Measurements from ENCODE around the gene TEN1. TPM values are rescaled to one million over a fixed set of nuclear protein-coding genes. Genes with fewer than 3 reads are reported as not detected.

TEN1 gene
- total and polyA plus RNA-seq, 2 of the 13 experiments (the other 11 are each of a cell fraction or from before 2014, with no cell fraction given), result 18.0 to 21.3 TPM

GRCh38 chr17:76000016-76000754 lies 21.1 kb downstream of the TEN1 start (continued):
- TF ChIP-seq ZNF646 (CRISPR knock-in tag; IDR thresholded peaks at IDR 0.05) (no peak), SMYD3 (CRISPR knock-in tag; IDR thresholded peaks at IDR 0.05) (0 out of 2 replicates have a peak, but pooled peaks have one; percentile 43), DRAP1 (CRISPR knock-in tag; IDR thresholded peaks at IDR 0.05) (peak; percentile 10; the same call in 1 of the 2 replicates), ZSCAN25 (CRISPR knock-in tag; IDR thresholded peaks at IDR 0.05) (peak; percentile 24; the same call in 1 of the 2 replicates), PBX3 (CRISPR knock-in tag; IDR thresholded peaks at IDR 0.05; ENCODE audit: borderline replicate concordance) (no peak), FOSL2 (CRISPR knock-in tag; IDR thresholded peaks at IDR 0.05) (0 out of 2 replicates have a peak, but pooled peaks have one; percentile 18), FOXA1 (IDR thresholded peaks at IDR 0.05) (no peak), FOXA1 (CRISPR knock-in tag; IDR thresholded peaks at IDR 0.05) (peak; percentile 87), FOXK1 (CRISPR knock-in tag; IDR thresholded peaks at IDR 0.05; ENCODE audit: borderline replicate concordance, low read depth) (peak; percentile 44; the same call in 1 of the 2 replicates), ZC3H13 (CRISPR knock-in tag; IDR thresholded peaks at IDR 0.05) (0 out of 2 replicates have a peak, but pooled peaks have one; percentile 32), KLF12 (CRISPR knock-in tag; IDR thresholded peaks at IDR 0.05; ENCODE audit: borderline replicate concordance) (0 out of 2 replicates have a peak, but pooled peaks have one; percentile 56), ZFP36L1 (CRISPR knock-in tag; IDR thresholded peaks at IDR 0.05) (0 out of 2 replicates have a peak, but pooled peaks have one; percentile 28), ZNF547 (CRISPR knock-in tag; IDR thresholded peaks at IDR 0.05) (peak; percentile 92), HMGXB3 (CRISPR knock-in tag; IDR thresholded peaks at IDR 0.05; ENCODE audit: borderline replicate concordance) (peak; percentile 61; the same call in 1 of the 2 replicates)

Data from HepG2 (cell line).